Uterus (tissue), 2 donors: ENCODE data around the gene SCN5A.

Experiments used
- CTCF ChIP-seq, 4 experiments: fragments of 200-600 bp in 2 of 4; fragments of 450-650 bp in 2 of 4; sonication (generic) in 2 of 4; IDR thresholded peaks; one replicate each; pipeline ENCODE4 v1.5.1; 2016 to 2019; ENCODE audit warnings: antibody characterized with exemption in 4 of 4, mild to moderate bottlenecking in 2 of 4, moderate library complexity in 1 of 4
- POLR2A ChIP-seq, 2 donors: fragments of 450-650 bp; IDR thresholded peaks; one replicate each; pipeline ENCODE4 v1.6.1; 2016; ENCODE audit warnings: antibody characterized with exemption in 2 of 2, mild to moderate bottlenecking in 1 of 2, moderate library complexity in 1 of 2

GRCh38 chr3:38597502-38598060 lies 51.9 kb downstream of the SCN5A start:
- no peak for TF ChIP-seq CTCF (IDR thresholded peaks at IDR 0.05)
- no peak for TF ChIP-seq POLR2A (IDR thresholded peaks at IDR 0.05)
